ENCODE measurements around the gene KRT39. TPM values are rescaled to one million over a fixed set of nuclear protein-coding genes. Genes with fewer than 3 reads are reported as not detected.
A peak's percentile ranks its signal among the peaks of the same experiment; 100 is the strongest.

The KRT39 gene
- total and polyA plus RNA-seq, 10 of the 15 experiments (the other 5 are each of a cell fraction or from before 2014, with no cell fraction given), result not detected

GRCh38 chr17:40915199-40915661 lies 51.5 kb downstream of the KRT39 start (continued):
- TF ChIP-seq SKIL (IDR thresholded peaks at IDR 0.05; ENCODE audit: low read depth, poor library complexity, severe bottlenecking) (no peak), ZBED1 (IDR thresholded peaks at IDR 0.05; ENCODE audit: borderline replicate concordance) (no peak), FOXK2 (IDR thresholded peaks at IDR 0.05) (no peak), ZNF217 (IDR thresholded peaks at IDR 0.05) (no peak), STAT3 (IDR thresholded peaks at IDR 0.05; ENCODE audit: low read depth, low read length) (no peak), ZBTB4 (CRISPR knock-in tag; IDR thresholded peaks at IDR 0.05) (no peak), RB1 (IDR thresholded peaks at IDR 0.05; ENCODE audit: borderline replicate concordance) (no peak), KLF5 (IDR thresholded peaks at IDR 0.05; ENCODE audit: partially characterized antibody) (no peak), ELK1 (IDR thresholded peaks at IDR 0.05; ENCODE audit: low read depth, low read length) (no peak), ZZZ3 (IDR thresholded peaks at IDR 0.05; ENCODE audit: control insufficient read depth, insufficient read length, low read depth) (no peak), MTA2 (IDR thresholded peaks at IDR 0.05; ENCODE audit: low read depth) (peak; percentile 22; the same call in 1 of the 2 replicates), BMI1 (IDR thresholded peaks at IDR 0.05; ENCODE audit: borderline replicate concordance) (no peak; the same call in 1 of the 2 replicates), PML (IDR thresholded peaks at IDR 0.05; ENCODE audit: low read length) (peak; percentile 75; the same call in 1 of the 2 replicates), CTCF (IDR thresholded peaks at IDR 0.05 in 2 of 3, conservative IDR thresholded peaks at IDR 0.05 in 1 of 3; ENCODE audit: control insufficient read depth in 2 of 3, extremely low read depth in 1 of 3, insufficient read depth in 1 of 3, low read depth in 3 of 3, low read length in 3 of 3) (no peak), TCF3 (IDR thresholded peaks at IDR 0.05; ENCODE audit: borderline replicate concordance, insufficient read depth, low read depth, low read length) (no peak), SMC3 (IDR thresholded peaks at IDR 0.05; ENCODE audit: borderline replicate concordance, low read length) (no peak), LARP7 (IDR thresholded peaks at IDR 0.05) (no peak), PRDM15 (CRISPR knock-in tag; IDR thresholded peaks at IDR 0.05) (no peak), KAT2A (conservative IDR thresholded peaks at IDR 0.05; ENCODE audit: control insufficient read depth, low read depth, low read length) (no peak)

All from GM12878 (cell line).